HG03571 (cell line): Measurements from ENCODE around the gene HDAC4.

ENCODE experiments used
- ATAC-seq: cut with Tn5 transposase; IDR thresholded peaks from one replicate; pipeline ENCODE4 v1.9.1; 2021; ENCODE audit not compliant: unreplicated experiment

HDAC4 gene

DNA sequence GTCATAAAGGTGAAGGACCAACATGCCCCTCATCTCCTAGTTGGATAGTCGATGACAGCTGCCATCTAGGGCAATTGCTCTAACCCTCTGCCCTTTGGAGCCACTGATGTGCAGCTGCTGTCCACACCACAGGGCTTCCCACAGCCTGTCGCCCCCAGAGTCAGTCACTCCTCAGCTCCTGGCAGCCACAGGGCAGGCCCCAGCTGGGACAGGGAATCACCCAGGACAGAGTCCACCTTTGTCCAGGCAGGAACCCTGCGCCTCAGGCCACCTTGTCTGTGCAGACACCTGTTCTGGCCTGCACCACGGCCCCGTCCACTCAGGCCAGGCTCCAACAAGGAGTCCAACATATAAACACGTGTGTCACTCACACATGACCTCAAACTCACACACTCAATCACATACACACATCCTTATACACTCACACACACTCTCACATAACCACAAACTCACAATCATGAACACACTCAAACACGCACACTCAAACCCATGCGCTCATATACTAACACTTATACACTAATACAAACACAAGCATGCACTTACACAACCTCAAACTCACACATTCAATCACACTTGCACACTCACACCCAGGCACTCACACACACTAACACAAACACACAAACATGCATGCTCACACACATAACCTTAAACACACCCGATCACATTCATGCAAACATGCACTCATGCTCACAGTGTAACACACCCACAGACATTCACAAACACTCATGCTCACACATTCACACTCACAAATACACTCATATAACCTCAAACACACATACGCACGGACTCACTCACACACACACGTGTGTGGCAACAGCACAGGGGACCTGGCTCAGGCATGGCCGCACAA, 29.7 kb downstream of the HDAC4 start:
- no peak for ATAC-seq

DNA sequence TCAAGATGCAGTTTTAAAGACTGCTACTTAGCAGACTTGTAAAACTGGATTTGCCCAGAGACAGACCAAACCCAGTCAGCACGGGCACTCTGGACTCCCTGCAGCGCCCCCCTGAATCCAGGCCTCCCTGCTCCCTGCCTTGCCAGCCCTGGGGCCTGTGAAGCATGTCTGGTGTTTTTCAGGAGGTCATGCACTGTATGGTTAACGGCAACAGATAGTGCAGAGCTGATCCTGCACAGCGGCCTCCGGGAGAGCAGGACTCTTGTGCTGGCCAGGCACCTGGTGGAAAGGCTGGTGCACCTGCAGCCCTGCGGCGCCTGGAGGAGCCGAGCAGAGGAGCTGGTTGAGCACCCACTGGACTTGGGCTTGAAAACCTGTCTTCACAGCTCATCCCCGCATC, 30.4 kb downstream of the HDAC4 start:
- ATAC-seq: no peak

DNA sequence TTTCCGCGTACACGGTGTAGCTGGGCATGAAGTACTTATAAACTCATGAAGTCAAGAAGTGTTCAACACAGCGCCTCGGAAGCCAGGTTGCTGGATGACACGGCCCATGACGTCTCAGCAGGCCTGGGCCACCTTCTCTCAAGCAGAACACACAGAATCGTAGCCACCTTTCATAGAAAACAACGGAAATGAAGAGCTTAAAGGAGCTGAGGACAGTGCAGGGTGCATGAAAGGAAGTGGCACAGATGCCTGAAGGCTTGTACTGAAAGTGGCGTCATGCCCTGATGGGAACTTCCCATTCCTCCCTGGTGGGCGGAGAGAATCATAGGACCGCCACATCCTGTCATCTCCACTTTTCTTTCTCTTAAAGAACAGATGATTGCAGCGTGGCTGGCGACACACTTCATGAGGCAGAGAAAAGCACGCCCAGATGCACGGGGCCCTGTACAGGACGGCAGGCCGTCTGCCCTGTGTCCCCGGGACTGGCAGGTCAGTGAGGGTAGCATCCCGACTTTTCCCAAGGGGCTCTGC, 31.1 kb downstream of the HDAC4 start:
- peak; percentile 81 for ATAC-seq

DNA sequence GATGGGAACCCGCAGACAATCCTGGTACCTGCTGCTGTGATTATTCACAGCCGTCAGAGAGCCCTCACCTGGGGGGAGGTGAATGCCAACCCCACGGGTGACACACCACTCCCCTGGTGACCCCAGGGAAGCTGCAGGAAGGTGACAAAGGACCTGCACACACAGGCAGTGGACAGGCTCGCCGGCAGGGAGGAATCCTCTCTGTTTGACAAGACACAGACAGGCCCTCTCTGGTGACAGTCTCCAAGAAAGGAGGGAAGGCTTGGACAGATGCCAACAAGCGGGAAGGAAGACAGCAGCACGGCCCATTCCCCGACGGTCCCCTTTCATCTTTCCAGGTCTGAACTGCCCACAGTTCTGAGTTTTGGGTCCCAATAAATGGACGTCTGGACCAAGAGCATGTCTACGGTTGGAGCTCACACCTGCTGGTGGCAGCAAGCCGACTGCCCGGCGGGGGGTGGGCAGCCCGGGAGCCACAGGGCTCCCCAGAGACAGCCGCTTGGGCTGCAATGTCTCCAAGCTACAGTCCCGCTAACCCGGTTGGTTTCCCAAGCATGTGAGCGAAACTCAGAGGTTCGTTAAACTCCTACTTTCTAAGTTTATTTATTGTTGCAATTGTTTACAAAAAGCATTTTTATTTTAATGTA, 31.8 kb downstream of the HDAC4 start:
- ATAC-seq: peak; percentile 30

DNA sequence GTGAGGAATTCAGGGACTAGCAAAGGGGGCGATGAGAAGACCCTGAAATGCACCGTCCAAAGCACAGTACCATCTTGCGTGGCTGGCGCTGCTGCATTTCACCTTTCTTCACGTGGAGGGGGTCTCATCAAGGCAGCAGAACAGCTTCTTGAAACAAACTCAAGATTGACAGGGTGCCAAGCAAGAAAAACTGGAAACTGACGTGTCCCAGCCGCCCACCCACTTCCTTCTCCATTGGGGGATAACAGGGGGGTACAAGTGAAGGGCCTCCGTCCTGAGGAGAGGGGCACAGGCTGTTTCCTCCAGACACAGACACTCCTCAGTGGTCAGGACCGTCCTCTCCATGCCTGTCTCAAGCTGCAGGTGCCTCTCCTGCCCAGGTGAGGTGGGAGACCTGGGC, 32.5 kb downstream of the HDAC4 start:
- no peak for ATAC-seq

DNA sequence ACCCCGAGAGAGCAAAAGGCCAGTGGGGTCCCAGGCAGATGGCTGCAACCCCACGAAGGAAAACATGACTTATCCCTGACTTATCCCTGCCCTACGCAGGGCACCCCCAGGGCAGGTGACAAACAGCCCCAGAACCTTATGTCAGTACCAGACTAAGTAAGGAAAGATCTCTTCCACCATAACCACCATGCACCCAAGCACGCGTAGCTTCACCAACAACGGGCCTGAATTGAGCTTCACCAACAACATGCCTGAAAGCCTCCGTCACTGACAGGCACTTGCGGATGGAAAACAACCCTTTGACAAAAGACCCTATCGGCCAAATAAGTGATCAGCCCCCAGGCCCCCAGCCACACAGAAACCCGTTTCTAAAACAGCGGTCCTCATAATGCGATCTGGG, 34.1 kb downstream of the HDAC4 start:
- ATAC-seq: no peak

DNA sequence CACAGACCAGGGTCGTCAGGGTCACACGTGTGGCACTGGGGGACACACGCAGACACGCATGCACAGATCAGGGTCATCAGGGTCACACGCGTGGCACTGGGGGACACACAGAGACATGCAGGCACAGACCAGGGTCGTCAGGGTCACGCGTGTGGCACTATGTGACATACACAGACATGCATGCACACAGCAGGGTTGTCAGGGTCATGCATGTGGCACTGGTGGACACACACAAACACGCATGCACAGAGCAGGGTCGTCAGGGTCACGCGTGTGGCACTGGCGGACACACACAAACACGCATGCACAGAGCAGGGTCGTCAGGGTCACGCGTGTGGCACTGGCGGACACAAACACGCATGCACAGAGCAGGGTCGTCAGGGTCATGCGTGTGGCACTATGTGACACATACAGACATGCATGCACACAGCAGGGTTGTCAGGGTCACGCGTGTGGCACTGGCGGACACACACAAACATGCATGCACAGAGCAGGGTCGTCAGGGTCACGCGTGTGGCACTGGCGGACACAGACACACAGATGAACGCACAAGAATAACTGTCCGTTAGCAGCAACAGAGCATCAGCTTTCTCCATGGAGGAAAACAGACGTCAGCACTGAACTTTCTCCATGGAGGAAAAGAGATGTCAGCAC, 34.9 kb downstream of the HDAC4 start:
- no peak for ATAC-seq

DNA sequence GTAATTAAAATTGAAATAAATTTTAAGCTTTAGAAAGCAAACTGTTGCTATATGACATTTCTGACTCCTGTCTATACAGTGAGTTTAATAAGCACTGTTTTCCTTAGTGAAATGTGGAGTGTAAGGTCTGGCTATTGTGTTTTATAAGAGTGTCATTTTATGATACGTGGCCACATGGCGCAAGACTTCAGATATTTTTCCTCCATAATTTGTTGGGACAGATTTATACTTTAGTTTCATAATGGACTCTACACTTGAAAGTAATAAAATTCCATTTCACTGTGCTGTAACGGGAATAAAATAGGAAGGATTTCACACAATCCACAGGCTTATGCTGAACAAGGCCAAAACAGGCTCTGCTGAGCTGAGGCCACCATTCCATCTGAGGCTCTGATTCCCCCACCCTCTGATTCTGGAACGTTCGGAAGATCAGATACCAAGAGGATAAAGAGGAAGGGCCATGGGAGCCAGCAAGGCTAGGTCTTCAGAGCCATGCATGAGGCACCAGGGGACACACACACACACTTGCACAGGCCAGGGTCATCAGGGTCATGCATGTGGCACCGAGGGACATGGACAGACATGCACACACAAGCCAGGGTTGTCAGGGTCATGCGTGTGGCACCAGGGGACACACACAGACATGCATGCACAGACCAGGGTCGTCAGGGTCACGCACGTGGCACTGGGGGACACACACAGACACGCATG, 35.6 kb downstream of the HDAC4 start:
- ATAC-seq: no peak

DNA sequence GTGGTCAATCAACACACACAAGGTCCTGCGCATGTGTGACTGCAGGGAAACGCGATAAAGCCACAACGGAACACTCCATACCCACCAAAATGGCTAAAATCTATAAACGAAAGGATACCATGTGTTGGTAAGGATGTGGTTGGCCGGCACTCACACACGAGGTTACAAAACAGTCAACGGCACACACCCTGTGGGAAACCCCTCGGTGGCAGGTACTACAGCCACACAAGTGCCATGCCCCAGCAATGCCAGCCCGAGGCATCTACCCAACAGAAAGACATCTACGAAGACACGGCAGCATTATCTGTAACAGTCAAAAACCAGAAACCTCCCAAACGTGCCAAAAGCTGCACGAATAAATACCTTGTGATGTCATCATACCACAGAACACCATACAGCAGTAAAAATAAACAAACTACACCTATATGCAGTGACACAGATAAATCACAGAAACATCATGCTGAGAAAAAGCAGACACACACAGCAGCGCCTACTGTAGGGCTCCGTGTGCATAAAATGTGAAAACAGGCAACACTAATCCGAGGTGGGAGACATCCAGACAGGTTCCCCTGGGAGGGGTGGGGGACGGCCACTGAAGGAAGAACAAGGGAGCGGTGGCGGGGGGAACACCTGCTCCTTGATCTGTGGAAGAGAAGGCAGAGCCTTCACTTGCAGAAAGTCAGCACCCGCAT, 36.7 kb downstream of the HDAC4 start:
- no peak for ATAC-seq

DNA sequence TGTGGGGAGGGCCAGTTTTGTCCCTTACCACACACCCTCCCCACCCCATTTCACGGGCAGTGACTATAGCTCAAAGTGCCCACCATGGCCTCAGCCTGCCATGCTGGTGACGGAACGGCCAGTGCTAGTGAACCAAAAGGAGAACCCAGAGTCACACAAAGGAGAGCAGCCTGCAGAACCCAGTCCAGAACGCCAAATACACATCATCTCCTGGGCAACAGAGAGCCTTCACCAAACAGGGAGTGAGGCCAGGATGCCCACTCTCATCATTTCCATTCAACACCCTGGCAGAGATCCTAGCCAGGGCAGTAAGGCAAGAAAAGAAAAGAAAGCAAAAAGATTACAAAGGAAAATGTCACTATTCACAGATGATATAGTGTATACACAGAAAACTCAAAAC, 38.3 kb downstream of the HDAC4 start:
- ATAC-seq: no peak

DNA sequence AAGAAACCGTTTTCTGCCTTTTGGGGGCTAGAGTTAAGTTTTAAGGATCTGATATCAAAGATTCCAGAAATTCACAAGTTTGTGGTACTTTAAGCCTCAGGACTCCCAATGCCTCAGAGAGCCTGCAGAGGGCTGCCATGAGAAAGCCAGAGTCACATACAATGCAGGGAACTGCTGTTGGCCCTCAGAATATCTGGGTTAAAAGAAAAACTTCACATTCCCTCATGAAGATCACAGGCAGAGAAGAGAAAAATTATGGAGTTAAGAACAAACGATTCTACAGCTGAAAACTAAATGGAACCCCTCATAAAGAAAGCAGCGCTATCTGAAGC, 39.5 kb downstream of the HDAC4 start:
- no peak for ATAC-seq

DNA sequence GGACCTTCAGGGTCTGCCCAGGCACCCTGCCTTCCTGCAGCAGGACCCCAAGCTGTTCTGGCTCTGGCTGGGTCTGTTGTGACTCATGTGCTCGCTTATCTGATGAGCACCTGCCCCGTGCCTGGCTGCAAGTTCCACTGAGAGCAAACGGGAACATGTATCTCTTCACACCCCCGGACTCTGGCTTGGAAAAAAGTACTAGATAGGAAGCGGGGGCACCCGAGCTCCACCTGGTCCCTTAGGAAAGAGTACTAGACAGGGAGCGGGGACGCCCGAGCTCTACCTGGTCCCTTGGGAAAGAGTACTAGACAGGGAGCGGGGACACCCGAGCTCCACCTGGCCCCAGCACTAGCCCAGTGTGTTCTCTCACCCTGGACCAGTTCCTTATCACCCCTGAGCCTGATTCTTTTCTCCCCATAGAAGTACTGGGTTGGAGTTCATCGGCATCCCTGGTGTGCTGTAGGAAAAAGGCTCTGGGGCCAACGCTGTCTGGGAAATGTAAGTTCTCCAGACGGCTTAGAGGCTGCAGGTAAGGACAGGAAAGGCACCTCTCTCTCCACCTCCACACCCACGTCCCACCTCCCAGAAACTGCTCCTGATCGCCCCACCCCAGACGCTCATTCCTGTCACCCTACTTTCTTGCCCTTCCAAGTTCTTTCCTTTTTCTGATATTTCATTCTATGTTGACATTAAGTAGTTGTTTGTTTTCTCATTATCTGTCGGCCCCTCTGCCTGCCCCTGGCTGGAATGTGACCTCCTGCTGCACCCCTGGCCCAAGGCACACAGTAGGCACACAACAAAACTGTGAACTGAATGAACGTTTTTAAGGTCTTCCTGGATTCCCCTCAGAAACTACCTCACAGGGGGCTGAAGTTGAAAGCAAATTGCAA, 40.2 kb downstream of the HDAC4 start:
- no peak for ATAC-seq

DNA sequence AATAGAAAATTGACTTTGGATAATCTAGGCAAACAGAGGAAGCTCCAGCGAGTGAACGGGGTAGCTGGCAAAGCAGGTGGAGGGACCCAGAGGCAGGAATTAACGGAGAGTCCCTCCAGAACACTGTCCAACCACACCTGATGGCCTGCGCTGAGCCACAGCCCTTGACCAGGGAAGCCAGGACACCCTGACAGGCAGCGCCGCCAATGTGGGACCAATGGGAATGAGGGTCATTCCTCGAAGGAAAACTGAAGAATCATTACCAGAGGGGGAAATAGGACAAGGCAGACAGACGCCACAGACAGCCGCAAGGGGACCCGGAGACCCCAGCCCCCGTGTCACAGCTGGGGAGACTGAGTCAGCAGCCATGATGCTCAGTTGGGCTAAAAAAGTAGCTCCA, 40.8 kb downstream of the HDAC4 start:
- ATAC-seq: no peak

DNA sequence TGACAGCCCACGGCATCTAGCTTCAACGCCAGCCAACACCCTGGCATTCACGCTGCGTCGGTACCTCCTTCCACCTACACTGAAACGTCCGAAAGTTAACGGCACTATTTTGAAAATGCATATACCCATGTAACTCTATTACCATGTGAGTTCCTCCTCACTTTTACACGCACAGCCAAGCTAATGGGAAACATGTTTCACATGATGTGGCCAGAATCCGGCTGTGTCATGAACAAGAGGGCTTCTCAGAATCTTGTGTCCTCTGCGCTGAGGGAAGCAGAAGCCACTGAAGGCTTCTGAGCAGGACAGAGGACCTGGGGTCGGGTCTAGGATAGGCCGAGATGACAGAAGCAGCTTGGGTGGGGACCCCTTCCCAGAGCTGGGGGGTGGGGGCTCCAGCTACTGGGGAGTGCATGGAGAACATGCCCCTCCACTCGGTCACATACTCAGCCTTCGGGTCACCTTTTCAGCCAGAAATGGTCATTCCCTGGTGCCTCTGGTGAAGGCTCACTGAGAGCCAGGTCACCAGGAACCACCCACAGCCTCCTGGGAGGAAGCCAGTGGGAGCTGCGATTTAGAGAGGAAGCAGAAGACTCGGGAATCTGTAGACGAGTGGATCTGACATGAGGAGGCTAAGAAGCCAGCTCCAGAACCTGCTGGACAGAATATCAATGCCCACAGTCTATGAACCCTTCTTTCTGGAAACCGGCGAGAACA, 41.5 kb downstream of the HDAC4 start:
- no peak for ATAC-seq

DNA sequence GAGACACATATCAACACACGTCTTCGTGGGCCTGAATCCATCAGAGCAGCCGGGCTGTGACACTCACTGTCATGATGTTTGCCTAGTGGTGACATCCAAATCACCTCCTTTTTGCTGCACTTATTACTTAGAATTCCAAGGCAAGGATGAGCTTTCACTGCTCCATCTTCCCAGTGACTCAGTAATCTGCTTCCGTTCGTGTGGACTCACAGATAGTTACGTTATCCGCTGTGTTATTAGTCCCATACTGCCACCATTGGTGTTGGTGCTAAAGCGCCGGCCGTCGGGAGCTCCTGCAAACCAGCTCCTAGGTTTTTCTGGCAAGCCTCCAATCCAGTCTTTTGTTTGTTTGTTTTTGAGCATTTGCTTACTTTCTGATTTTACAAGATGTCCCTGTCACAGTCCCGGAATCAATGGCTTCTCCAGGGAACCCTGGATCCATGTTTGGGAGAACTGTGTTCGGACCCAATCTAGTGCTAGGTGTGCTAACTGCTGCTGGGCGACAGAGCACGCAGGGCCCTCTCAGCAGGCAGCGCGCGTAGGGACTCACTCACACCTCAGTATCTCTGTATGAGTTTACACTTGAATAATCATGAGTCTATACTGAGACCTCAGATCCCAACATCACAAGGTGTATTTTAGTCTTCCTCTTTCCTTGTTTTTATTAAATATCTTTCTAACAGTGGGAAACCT, 42.6 kb downstream of the HDAC4 start:
- ATAC-seq: no peak

DNA sequence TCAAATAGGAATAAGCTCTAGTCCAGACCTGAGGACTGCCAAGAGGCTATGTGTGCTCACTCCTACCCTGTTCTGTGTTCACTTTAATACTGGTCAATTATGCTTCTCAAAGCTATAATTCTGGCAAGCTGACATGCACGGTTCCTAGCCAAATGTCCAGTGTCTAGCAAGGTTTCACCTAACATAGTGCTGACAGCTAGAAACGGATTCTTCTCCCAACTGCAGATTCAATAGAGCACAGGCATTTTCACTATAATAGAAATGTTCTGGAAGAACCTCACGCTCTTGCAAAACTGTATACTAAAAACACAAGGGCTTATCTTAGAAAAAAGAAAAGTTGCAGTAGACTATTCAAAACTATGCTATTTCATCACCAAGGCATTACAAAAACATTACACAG, 45.1 kb downstream of the HDAC4 start:
- no peak for ATAC-seq

DNA sequence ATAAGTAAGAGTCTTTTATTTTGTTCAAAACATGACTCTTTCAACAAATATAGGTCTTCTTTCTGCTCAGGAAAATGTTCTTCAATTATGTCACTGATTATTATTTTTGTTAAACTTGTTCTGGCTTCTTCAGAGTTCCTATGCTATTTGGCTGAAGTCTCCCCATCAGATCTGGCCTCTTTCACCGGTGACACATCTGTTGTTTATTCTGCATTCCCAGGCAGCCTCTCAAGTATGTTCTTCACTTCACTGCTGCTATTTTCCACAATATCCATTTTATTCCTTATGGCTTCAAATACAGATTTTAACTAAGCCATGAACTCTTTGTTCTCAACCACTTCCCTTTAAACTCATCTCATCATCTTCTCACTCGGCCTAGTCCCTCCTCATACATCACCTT, 45.7 kb downstream of the HDAC4 start:
- ATAC-seq: no peak

DNA sequence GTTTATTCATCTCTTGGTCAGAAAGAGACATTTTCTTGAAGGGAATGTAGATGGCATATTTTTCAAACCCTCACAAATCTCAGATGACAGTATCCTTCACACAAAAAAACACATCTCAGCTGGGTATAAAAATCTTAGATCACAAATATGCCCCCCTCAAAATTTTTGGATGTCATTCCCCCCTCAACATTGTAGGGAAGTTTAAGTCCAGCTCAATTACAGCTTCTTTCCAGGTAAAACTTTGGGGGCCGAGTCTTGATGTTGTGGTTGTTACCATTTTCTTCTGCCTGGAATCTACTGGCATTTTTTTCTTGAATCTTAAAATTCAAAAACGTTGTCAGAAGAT, 46.1 kb downstream of the HDAC4 start:
- ATAC-seq: no peak
